Mesendoderm (in vitro differentiated cells): Measurements from ENCODE around the gene CHCHD3.

Experiments
- DNase-seq: peaks from one replicate; pipeline ENCODE4 v3.0.0; 2013
- H2AK5ac ChIP-seq: 2 replicates; pipeline ENCODE4 v1.6.1; 2013; ENCODE audit warnings: low read length, inconsistent platforms
- H2BK120ac ChIP-seq: 2 replicates; pipeline ENCODE4 v1.6.1; 2013; ENCODE audit warnings: low read depth, mild to moderate bottlenecking, low read length, moderate library complexity, mixed read lengths
- H2BK15ac ChIP-seq: replicated peaks from 2 replicates; pipeline ENCODE4 v1.6.1; 2013; ENCODE audit warnings: low read depth, mild to moderate bottlenecking, moderate library complexity
- H2BK5ac ChIP-seq: 2 replicates; pipeline ENCODE4 v1.6.1; 2013; ENCODE audit warnings: low read length, inconsistent platforms
- H3K18ac ChIP-seq: 2 replicates; pipeline ENCODE4 v1.6.1; 2013; ENCODE audit warnings: mild to moderate bottlenecking, low read length, mixed read lengths
- H3K23ac ChIP-seq: one replicate; pipeline ENCODE4 v1.6.1; 2013; ENCODE audit warnings: low read length
- H3K27ac ChIP-seq: 2 replicates; pipeline ENCODE4 v1.5.1; 2013; ENCODE audit warnings: low read depth, mild to moderate bottlenecking, inconsistent platforms, low read length, moderate library complexity
- H3K27me3 ChIP-seq: 2 replicates; pipeline ENCODE4 v1.6.1; 2013; ENCODE audit warnings: low read length, control low read depth, mild to moderate bottlenecking, inconsistent platforms; ENCODE audit not compliant: insufficient read depth, poor library complexity
- H3K36me3 ChIP-seq: 2 replicates; pipeline ENCODE4 v1.6.1; 2013; ENCODE audit warnings: low read length, inconsistent platforms; ENCODE audit not compliant: control insufficient read depth, insufficient read depth
- H3K4ac ChIP-seq: one replicate; pipeline ENCODE4 v1.6.1; 2013; ENCODE audit warnings: low read depth, mild to moderate bottlenecking, low read length, moderate library complexity
- H3K4me1 ChIP-seq: 2 replicates; pipeline ENCODE4 v1.6.1; 2013; ENCODE audit warnings: low read depth, low read length, inconsistent platforms; ENCODE audit not compliant: control insufficient read depth
- H3K4me2 ChIP-seq: 2 replicates; pipeline ENCODE4 v1.6.1; 2013; ENCODE audit warnings: low read length
- H3K4me3 ChIP-seq: 2 replicates; pipeline ENCODE4 v1.5.1; 2013; ENCODE audit warnings: mild to moderate bottlenecking, low read length
- H3K56ac ChIP-seq: one replicate; pipeline ENCODE4 v1.6.1; 2013; ENCODE audit warnings: low read length
- H3K79me1 ChIP-seq: 2 replicates; pipeline ENCODE4 v1.6.1; 2013; ENCODE audit warnings: low read length, inconsistent platforms
- H3K79me2 ChIP-seq: 2 replicates; pipeline ENCODE4 v1.6.1; 2013; ENCODE audit warnings: mild to moderate bottlenecking, low read length; ENCODE audit not compliant: control insufficient read depth, insufficient read depth
- H3K9ac ChIP-seq: 2 replicates; pipeline ENCODE4 v1.6.1; 2013; ENCODE audit warnings: low read length, inconsistent platforms
- H4K5ac ChIP-seq: one replicate; pipeline ENCODE4 v1.6.1; 2013; ENCODE audit warnings: low read length
- H4K8ac ChIP-seq: one replicate; pipeline ENCODE4 v1.6.1; 2013; ENCODE audit warnings: low read depth, mild to moderate bottlenecking, control low read depth, low read length, moderate library complexity
- WGBS: extraction: QIAGEN DNeasy Blood & Tissue Kit; methylation state at CpG from one replicate; pipeline ENCODE4 v1.1.7; 2013; ENCODE audit warnings: low lambda C conversion rate, missing lambda C conversion rate; ENCODE audit not compliant: insufficient coverage; ENCODE audit errors: extremely low coverage; 5-methylcytosine and 5-hydroxymethylcytosine counted together

The CHCHD3 gene

GRCh38 chr7:132742189-132742612, 339.7 kb downstream of the CHCHD3 start:
- no peak overlapping the region for H3K9ac ChIP-seq
- H3K79me2 ChIP-seq = no peaks in the 10 kb centered on the region
- H3K27ac ChIP-seq = no peak overlapping the region
- no peak overlapping the region for H2AK5ac ChIP-seq
- no peak overlapping the region for H4K5ac ChIP-seq
- no peak for DNase-seq
- H3K4me1 ChIP-seq = no peaks in the 10 kb centered on the region
- H3K4ac ChIP-seq = no peak overlapping the region
- H2BK120ac ChIP-seq = no peak overlapping the region
- WGBS = no CpG with 5 or more reads among the region's 4 CpGs
- no peak overlapping the region for H3K18ac ChIP-seq
- H3K23ac ChIP-seq = no peak overlapping the region
- H3K56ac ChIP-seq = no peak overlapping the region
- H3K36me3 ChIP-seq = no peaks in the 10 kb centered on the region
- H3K4me2 ChIP-seq = no peak overlapping the region
- H4K8ac ChIP-seq = no peak overlapping the region
- H3K79me1 ChIP-seq = no peaks in the 10 kb centered on the region
- H3K27me3 ChIP-seq = no peaks in the 10 kb centered on the region
- H3K4me3 ChIP-seq = no peak overlapping the region
- no peak overlapping the region for H2BK5ac ChIP-seq
- no peak overlapping the region for H2BK15ac ChIP-seq

- H2BK120ac ChIP-seq = no peak overlapping the region
- no peak overlapping the region for H3K23ac ChIP-seq
- no peak overlapping the region for H3K4me2 ChIP-seq
- no peak overlapping the region for H2BK5ac ChIP-seq
- H3K18ac ChIP-seq = no peak overlapping the region
- H3K4me3 ChIP-seq = no peak overlapping the region
- WGBS = no CpG with 5 or more reads among the region's 5 CpGs
- H3K9ac ChIP-seq = no peak overlapping the region
- no peak overlapping the region for H3K56ac ChIP-seq
- H4K8ac ChIP-seq = no peak overlapping the region
- H2AK5ac ChIP-seq = no peak overlapping the region
- no peak for DNase-seq
- H3K4me1 ChIP-seq = no peaks in the 10 kb centered on the region
- no peaks in the 10 kb centered on the region for H3K79me2 ChIP-seq
- H3K36me3 ChIP-seq = no peaks in the 10 kb centered on the region
- no peak overlapping the region for H3K4ac ChIP-seq
- H2BK15ac ChIP-seq = no peak overlapping the region
- H3K27ac ChIP-seq = no peak overlapping the region
- no peak overlapping the region for H4K5ac ChIP-seq
- no peaks in the 10 kb centered on the region for H3K79me1 ChIP-seq
- H3K27me3 ChIP-seq = no peaks in the 10 kb centered on the region
Observed at GRCh38 chr7:132740176-132740575, 341.7 kb downstream of the CHCHD3 start.

- Histone ChIP-seq H2BK120ac (no peak overlapping the region), H2AK5ac (no peak overlapping the region), H3K4me2 (no peak overlapping the region), H3K27me3 (no peaks in the 10 kb centered on the region), H3K4me1 (no peaks in the 10 kb centered on the region), H3K23ac (no peak overlapping the region), H3K79me1 (no peaks in the 10 kb centered on the region), H4K5ac (no peak overlapping the region), H3K27ac (no peak overlapping the region), H4K8ac (no peak overlapping the region), H3K9ac (no peak overlapping the region), H3K36me3 (no peaks in the 10 kb centered on the region), H2BK15ac (no peak overlapping the region), H2BK5ac (no peak overlapping the region), H3K56ac (no peak overlapping the region), H3K4ac (no peak overlapping the region), H3K79me2 (no peaks in the 10 kb centered on the region), H3K4me3 (no peak overlapping the region), H3K18ac (no peak overlapping the region)
- WGBS = no CpG with 5 or more reads among the region's 5 CpGs
- DNase-seq = no peak
Observed at GRCh38 chr7:132739271-132739955, 342.5 kb downstream of the CHCHD3 start.

GRCh38 chr7:132738254-132738653, 343.6 kb downstream of the CHCHD3 start:
- no peak for DNase-seq
- Histone ChIP-seq H3K79me2 (no peaks in the 10 kb centered on the region), H3K23ac (no peak overlapping the region), H3K36me3 (no peaks in the 10 kb centered on the region), H3K18ac (no peak overlapping the region), H2BK5ac (no peak overlapping the region), H3K9ac (no peak overlapping the region), H3K27me3 (no peaks in the 10 kb centered on the region), H3K4me3 (no peak overlapping the region), H4K5ac (no peak overlapping the region), H3K4me2 (no peak overlapping the region), H3K27ac (no peak overlapping the region), H2AK5ac (no peak overlapping the region), H3K4me1 (no peaks in the 10 kb centered on the region), H2BK15ac (no peak overlapping the region), H2BK120ac (no peak overlapping the region), H3K79me1 (no peaks in the 10 kb centered on the region), H4K8ac (no peak overlapping the region), H3K56ac (no peak overlapping the region), H3K4ac (no peak overlapping the region)
- no CpG with 5 or more reads among the region's 2 CpGs for WGBS

- Histone ChIP-seq H2BK5ac (no peak overlapping the region), H3K4ac (no peak overlapping the region), H2AK5ac (no peak overlapping the region), H3K9ac (no peak overlapping the region), H3K56ac (no peak overlapping the region), H3K79me2 (no peaks in the 10 kb centered on the region), H3K27me3 (no peaks in the 10 kb centered on the region), H3K4me2 (no peak overlapping the region), H4K5ac (no peak overlapping the region), H3K18ac (no peak overlapping the region), H3K36me3 (no peaks in the 10 kb centered on the region), H2BK120ac (no peak overlapping the region), H3K23ac (no peak overlapping the region), H4K8ac (no peak overlapping the region), H3K27ac (no peak overlapping the region), H3K79me1 (no peaks in the 10 kb centered on the region), H3K4me1 (no peaks in the 10 kb centered on the region), H3K4me3 (no peak overlapping the region), H2BK15ac (no peak overlapping the region)
- WGBS = no CpG with 5 or more reads among the region's 3 CpGs
- DNase-seq = no peak
Observed at GRCh38 chr7:132735476-132735875, 346.4 kb downstream of the CHCHD3 start.
